Keratinocyte (primary cell): ENCODE data around the gene TYMS.

Source experiments
- EZH2 ChIP-seq: IDR thresholded peaks from one replicate; pipeline ENCODE4 v1.6.1; 2012; ENCODE audit warnings: inconsistent platforms, mild to moderate bottlenecking, low read length, moderate library complexity
- TF ChIP-seq, protein P1 (sequence below), 3 experiments: IDR thresholded peaks in 1 of 3; conservative IDR thresholded peaks in 1 of 3; optimal IDR thresholded peaks in 1 of 3; 2 replicates in 2 of 3; 3 replicates in 1 of 3; pipeline versions ENCODE3 to v1.5.1; 2011; ENCODE audit warnings: low read length in 3 of 3, mild to moderate bottlenecking in 3 of 3, moderate library complexity in 2 of 3, control low read depth in 1 of 3, inconsistent platforms in 1 of 3; ENCODE audit not compliant: insufficient read depth in 2 of 3; ENCODE audit errors: extremely low read depth in 1 of 3

- TF ChIP-seq, protein P1, sequence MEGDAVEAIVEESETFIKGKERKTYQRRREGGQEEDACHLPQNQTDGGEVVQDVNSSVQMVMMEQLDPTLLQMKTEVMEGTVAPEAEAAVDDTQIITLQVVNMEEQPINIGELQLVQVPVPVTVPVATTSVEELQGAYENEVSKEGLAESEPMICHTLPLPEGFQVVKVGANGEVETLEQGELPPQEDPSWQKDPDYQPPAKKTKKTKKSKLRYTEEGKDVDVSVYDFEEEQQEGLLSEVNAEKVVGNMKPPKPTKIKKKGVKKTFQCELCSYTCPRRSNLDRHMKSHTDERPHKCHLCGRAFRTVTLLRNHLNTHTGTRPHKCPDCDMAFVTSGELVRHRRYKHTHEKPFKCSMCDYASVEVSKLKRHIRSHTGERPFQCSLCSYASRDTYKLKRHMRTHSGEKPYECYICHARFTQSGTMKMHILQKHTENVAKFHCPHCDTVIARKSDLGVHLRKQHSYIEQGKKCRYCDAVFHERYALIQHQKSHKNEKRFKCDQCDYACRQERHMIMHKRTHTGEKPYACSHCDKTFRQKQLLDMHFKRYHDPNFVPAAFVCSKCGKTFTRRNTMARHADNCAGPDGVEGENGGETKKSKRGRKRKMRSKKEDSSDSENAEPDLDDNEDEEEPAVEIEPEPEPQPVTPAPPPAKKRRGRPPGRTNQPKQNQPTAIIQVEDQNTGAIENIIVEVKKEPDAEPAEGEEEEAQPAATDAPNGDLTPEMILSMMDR (optimal IDR thresholded peaks at IDR 0.05 in 1 of 3, IDR thresholded peaks at IDR 0.05 in 1 of 3, conservative IDR thresholded peaks at IDR 0.05 in 1 of 3; ENCODE audit: extremely low read depth in 1 of 3, insufficient read depth in 2 of 3, low read length in 3 of 3): no peak
- TF ChIP-seq EZH2: no peak
These were observed 11.6 kb downstream of the TYMS start for GRCh38 chr18:669077-669476.
